ENCODE measurements around the gene DNER. TPM values are rescaled to one million over a fixed set of nuclear protein-coding genes. Genes with fewer than 3 reads are reported as not detected.

Gene DNER
- total RNA-seq, 1 experiment from 2014 or later = 8.4 TPM

GRCh38 chr2:229661478-229661877, 52.9 kb downstream of the DNER start:
- intact Hi-C loops (cut with micrococcal nuclease; ENCODE audit: unreplicated experiment) = no loop called here
- Histone ChIP-seq H3K36me3 (ENCODE audit: insufficient read depth, low read length, poor library complexity, severe bottlenecking) (no peaks in the 10 kb centered on the region), H3K4me3 (ENCODE audit: low read depth, low read length, poor library complexity, severe bottlenecking) (no peak overlapping the region), H3K4me1 (ENCODE audit: insufficient read depth, low read length, poor library complexity, severe bottlenecking) (no peaks in the 10 kb centered on the region), H3K9me3 (ENCODE audit: low read depth, low read length, poor library complexity, severe bottlenecking) (no peaks in the 10 kb centered on the region), H3K27me3 (replicated peaks; ENCODE audit: insufficient read depth, low read depth, low read length, poor library complexity) (no peaks in the 10 kb centered on the region), H3K27ac (ENCODE audit: low read depth, low read length, poor library complexity, severe bottlenecking) (no peak overlapping the region)
- no TSS peak for BruUV-seq (replicated peaks)
- DNase-seq (ENCODE audit: low spot score) = no peak
- TF ChIP-seq CTCF (conservative IDR thresholded peaks at IDR 0.05; ENCODE audit: low read depth, low read length) (no peak), EZH2 (IDR thresholded peaks at IDR 0.05; ENCODE audit: borderline replicate concordance, low read depth, low read length, poor library complexity, severe bottlenecking) (no peak)
- ChIA-PET CTCF (no interaction called here), POLR2A (ENCODE audit: low non-redundant PET) (no interaction called here)

- ChIA-PET CTCF (no interaction called here), POLR2A (ENCODE audit: low non-redundant PET) (no interaction called here)
- Histone ChIP-seq H3K4me3 (ENCODE audit: low read depth, low read length, poor library complexity, severe bottlenecking) (no peak overlapping the region), H3K27me3 (replicated peaks; ENCODE audit: insufficient read depth, low read depth, low read length, poor library complexity) (no peaks in the 10 kb centered on the region), H3K36me3 (ENCODE audit: insufficient read depth, low read length, poor library complexity, severe bottlenecking) (no peaks in the 10 kb centered on the region), H3K4me1 (ENCODE audit: insufficient read depth, low read length, poor library complexity, severe bottlenecking) (no peaks in the 10 kb centered on the region), H3K9me3 (ENCODE audit: low read depth, low read length, poor library complexity, severe bottlenecking) (no peaks in the 10 kb centered on the region), H3K27ac (ENCODE audit: low read depth, low read length, poor library complexity, severe bottlenecking) (no peak overlapping the region)
- intact Hi-C loops (cut with micrococcal nuclease; ENCODE audit: unreplicated experiment) = no loop called here
- TF ChIP-seq EZH2 (IDR thresholded peaks at IDR 0.05; ENCODE audit: borderline replicate concordance, low read depth, low read length, poor library complexity, severe bottlenecking) = no peak
- no peak for TF ChIP-seq CTCF (conservative IDR thresholded peaks at IDR 0.05; ENCODE audit: low read depth, low read length)
- BruUV-seq (replicated peaks) = no TSS peak
- peak; percentile 13 for DNase-seq (ENCODE audit: low spot score)
Measured at GRCh38 chr2:229660951-229661350, 53.4 kb downstream of the DNER start.

- CTCF ChIA-PET = no interaction called here
- TF ChIP-seq CTCF (conservative IDR thresholded peaks at IDR 0.05; ENCODE audit: low read depth, low read length) = no peak
- TF ChIP-seq EZH2 (IDR thresholded peaks at IDR 0.05; ENCODE audit: borderline replicate concordance, low read depth, low read length, poor library complexity, severe bottlenecking) = no peak
- POLR2A ChIA-PET (ENCODE audit: low non-redundant PET) = no interaction called here
- H3K9me3 ChIP-seq (ENCODE audit: low read depth, low read length, poor library complexity, severe bottlenecking) = no peaks in the 10 kb centered on the region
- H3K27ac ChIP-seq (ENCODE audit: low read depth, low read length, poor library complexity, severe bottlenecking) = no peak overlapping the region
- no peak for DNase-seq (ENCODE audit: low spot score)
- intact Hi-C loops (cut with micrococcal nuclease; ENCODE audit: unreplicated experiment) = no loop called here
- no TSS peak for BruUV-seq (replicated peaks)
- no peaks in the 10 kb centered on the region for H3K4me1 ChIP-seq (ENCODE audit: insufficient read depth, low read length, poor library complexity, severe bottlenecking)
- no peaks in the 10 kb centered on the region for H3K36me3 ChIP-seq (ENCODE audit: insufficient read depth, low read length, poor library complexity, severe bottlenecking)
- H3K4me3 ChIP-seq (ENCODE audit: low read depth, low read length, poor library complexity, severe bottlenecking) = no peak overlapping the region
- no peaks in the 10 kb centered on the region for H3K27me3 ChIP-seq (replicated peaks; ENCODE audit: insufficient read depth, low read depth, low read length, poor library complexity)
Measured at GRCh38 chr2:229660391-229660790, 54.0 kb downstream of the DNER start.
